HG03039 (cell line): ENCODE measurements around the gene MPZL3.

Experiments used
- ATAC-seq: cut with Tn5 transposase; IDR thresholded peaks from one replicate; pipeline ENCODE4 v1.9.1; 2021; ENCODE audit warnings: mild to moderate bottlenecking, moderate library complexity; ENCODE audit not compliant: unreplicated experiment

Gene MPZL3, protein sequence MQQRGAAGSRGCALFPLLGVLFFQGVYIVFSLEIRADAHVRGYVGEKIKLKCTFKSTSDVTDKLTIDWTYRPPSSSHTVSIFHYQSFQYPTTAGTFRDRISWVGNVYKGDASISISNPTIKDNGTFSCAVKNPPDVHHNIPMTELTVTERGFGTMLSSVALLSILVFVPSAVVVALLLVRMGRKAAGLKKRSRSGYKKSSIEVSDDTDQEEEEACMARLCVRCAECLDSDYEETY

DNA sequence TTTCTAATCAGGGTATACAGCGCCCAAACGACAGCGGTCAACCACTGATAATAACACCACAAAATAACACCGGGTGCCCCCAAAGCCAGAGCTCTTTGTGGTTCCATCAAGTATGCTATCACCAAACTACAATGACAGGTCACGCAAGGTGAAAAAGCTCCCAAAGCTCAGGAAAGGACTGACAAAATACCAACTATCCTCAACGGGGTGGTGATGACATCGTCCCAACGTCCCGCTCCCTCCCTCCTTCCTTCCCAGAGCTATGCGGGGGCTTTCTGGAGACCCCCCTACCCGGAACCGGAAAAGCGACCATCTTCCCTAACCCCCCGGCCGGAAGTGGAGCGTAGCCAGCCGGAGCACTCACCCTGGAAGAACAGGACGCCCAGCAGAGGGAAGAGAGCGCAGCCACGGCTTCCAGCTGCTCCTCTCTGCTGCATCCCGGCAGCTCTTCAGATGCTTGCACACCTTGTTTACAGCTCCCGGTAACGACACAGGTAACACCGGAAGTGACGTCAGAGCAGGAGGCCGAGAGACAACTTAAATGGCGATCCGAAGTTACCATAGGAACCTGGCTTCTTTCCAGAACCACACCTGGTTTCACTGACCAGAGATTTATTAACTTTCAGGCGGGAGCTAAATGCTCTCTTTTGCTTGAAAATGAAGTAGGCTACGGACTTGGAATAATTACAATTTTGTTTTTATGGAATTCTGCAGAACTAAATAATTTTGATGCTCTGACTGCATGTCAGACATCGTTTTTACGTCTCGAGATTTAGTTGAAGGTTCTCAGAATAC, at the start of gene MPZL3:
Gene MPZL3 (minus strand): TSS at position 508 of the 795 bp plus-strand sequence. CDS start 71 bp downstream, at position 437.
- ATAC-seq, result peak; percentile 59

DNA sequence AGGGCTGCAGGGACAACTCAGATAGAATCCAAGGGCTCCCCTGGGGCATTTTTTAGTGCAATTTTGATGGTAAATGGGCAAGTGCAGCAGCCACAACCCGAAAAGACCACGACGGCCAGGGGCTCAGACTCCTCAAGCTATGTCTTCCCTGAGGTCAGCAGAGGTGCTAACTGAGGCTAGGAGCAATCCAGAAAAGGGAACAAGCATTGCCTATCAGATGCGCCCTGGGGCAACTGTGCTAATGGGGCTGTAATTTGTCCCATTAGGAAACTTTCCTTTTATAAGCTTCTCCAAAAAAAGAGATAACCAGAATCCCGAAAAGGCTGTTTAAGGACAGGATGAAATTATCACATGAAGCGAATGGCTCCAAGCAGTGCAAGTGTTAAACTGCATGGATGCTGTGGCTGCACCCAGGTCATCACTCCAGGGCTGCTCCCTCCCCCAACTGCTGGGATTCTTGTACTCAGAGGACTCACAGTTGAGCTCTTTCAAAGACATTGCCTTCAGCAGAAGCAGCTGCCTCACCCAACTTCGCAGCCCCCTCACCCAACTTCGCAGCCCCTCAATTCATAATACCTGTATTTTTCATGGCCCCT, 49.5 kb upstream of the MPZL3 start:
- no peak for ATAC-seq

DNA sequence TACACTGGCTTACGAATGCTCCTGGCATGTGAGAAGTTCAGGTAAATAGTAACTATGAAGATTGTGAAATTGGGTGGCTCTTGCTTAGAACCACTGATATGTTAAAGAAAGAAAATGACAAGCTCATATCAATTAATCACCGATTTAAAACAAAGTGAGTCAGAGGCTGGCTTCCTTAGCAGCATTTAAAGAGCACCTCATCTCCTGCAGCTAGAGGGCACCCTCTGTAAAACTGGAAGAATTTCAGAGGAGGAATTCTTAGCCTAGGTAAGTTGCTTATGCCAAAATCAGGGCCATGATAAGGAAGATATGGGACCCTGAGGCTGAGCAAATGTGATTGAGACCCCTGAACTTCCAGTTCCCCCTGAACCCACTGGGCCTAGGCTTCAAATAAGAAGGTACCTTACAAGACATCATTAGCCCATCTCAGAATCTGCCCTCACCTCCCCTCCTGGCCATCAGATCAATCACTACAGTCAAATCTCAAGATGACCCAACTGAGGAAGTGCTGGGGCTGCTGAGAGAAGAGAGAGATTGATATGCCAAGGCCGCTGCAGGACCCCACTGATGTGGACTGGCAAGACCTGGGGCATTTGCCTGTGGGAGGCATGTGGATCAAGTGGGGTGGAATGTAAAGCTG, 43.8 kb upstream of the MPZL3 start:
- ATAC-seq, result no peak

DNA sequence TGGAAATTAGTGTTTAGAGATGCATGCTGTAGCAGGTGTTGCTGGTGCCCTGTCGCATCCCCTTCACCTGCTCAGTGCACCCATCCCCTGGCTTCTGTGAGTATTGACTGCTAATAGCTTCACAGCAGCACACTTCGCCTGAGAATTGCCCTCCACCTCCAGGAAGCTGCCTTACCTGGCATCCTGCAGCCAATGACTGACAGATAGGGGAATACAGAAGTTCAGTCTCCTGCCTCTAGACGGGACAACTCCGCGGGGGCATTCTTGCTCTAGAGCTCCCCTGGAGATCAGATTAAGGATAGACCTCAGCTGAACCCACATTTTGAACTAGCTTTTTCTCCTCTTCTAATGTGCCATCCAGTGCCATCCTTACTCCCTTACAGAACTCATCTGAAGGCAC, 43.0 kb upstream of the MPZL3 start:
- ATAC-seq, result no peak

DNA sequence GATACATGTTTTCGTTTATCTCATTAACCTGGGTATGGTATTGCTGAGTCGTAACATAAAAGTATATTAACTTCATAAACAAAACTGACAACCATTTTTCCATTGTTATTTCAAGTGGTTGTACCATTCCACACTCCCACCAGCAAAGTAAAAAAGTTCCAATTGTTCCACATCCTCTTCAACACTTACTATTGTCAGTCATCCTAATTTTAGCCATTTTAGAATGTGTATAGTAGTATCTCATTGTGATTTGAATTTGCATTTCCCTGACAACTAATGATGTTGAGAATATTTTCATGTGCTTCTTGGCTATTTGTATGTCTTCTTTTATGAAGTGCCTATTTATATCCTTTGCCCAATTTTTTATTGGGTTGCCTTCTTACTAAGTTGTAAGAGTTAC, 41.9 kb upstream of the MPZL3 start:
- ATAC-seq, result no peak

DNA sequence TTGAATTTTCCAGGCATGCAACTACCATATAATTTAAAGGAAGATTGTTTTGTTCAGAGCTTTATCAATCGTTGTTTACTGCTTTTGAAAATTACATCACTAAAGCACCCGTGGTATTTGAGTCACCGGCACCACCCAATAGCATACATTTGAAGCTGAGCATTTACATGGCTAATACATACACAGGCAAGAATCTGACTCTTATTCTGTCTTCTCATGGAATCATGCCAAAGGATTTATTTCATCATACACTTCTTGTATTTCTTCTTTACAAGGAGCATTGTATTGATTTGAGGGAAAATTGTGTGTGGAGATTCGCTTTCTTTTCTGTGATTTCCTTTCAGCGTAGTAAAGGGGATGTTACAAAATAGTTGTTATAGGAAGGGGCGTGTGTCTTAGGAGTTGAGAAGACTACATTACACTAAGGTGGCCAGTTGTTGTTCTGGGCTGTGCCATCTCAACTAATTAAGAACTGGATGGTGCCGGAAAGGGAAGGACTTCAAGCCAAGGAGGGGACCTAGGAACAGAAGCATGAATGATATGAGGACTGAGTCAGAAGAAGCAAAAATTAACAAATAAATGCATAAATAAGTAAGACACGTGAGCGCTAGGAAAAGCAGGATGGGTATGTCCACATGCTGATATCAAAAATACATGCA, 39.4 kb upstream of the MPZL3 start:
- ATAC-seq, result no peak

DNA sequence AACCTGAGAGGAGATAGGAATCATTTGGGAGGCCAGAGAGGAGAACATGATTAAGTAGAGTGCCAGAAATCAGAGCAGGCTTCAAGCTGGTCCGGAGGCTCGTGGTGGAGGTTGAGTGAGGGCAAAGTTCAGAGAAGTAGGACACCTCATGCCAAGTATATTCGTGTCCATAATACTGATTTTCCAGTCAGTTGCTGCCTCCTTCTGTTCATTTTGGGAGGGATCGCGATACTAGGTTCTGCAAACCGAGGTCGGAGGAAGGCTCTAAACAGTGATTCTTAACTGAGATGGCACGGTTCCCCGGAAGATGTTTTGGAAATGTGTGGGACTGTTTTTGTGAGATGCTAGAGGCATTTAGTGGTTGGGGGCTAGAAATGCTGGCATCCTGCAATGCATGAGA, 38.8 kb upstream of the MPZL3 start:
- no peak for ATAC-seq

DNA sequence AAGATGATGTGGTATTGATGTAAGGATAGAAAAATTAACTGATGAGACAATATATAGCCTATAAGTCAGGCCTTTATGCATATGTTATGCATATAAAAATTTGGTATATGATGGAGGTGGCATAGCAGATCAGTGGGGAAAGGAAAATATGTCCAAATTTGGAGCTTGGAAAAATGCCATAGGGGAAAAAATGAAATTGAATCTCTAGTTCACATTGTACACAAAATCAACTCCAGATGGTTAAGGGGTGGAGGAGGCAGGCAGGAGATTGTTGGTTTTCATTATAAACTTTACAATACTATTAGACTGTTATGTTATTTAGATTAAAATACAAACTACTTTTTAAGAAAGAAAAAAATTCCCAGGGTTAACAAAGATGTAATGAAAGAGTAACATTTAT, 37.2 kb upstream of the MPZL3 start:
- ATAC-seq, result no peak

DNA sequence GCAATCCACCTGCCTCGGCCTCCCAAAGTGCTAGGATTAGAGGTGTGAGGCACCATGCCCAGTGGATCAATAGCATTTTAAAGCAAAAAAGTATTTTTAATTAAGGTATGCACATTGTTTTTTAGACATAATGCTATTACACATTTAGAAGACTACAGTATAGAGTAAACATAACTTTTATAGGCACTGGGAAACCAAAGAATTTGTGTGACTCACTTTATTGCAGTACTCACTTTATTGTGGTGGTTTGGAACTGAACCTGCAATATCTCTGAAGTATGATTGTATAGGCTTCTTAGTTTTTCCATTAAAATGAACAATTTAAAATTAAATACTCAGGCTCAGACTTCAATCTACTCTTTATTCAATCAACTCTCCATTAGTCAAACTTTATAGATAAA, 34.8 kb upstream of the MPZL3 start:
- no peak for ATAC-seq

DNA sequence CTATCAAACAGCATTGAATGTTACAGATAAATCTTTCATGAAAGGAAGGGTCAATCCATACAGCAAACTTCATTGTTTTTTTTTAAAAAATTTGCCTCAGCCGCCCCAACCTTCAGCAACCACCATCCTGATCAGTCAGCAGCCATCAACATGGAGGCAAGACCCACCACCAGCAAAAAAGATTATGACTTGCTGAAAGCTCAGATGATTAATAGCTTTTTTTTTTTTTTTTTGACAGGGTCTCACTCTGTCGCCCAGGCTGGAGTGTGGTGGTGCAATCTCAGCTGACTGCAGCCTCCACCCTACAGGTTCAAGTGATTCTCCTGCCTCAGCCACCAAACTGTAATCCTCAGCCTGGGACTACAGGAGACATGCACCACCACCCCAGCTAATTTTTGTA, 34.4 kb upstream of the MPZL3 start:
- ATAC-seq, result no peak

DNA sequence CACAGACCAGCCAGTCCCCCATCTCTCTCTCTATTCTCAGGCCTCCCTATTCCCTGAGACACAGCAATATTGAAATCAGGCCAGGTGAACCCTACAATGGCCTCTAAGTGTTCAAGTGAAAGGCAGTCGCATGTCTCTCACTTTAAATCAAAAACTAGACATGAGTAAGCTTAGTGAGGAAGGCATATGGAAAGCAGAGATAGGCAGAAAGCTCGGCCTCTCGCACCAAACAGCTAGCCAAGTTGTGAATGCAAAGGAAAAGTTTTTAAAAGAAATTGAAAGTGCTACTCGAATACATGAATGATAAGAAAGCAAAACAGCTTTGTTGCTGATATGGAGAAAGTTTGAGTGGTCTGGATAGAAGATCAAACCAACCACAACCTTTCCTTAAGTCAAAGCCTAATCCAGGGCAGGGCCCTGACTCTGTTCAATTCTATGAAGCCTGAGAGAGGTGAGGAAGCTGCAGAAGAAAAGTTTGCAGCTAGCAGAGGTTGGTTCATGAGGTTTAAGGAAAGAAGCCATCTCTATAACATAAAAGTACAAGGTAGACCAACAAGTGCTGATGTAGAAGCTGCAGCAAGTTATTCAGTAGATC, 31.7 kb upstream of the MPZL3 start:
- ATAC-seq, result no peak

DNA sequence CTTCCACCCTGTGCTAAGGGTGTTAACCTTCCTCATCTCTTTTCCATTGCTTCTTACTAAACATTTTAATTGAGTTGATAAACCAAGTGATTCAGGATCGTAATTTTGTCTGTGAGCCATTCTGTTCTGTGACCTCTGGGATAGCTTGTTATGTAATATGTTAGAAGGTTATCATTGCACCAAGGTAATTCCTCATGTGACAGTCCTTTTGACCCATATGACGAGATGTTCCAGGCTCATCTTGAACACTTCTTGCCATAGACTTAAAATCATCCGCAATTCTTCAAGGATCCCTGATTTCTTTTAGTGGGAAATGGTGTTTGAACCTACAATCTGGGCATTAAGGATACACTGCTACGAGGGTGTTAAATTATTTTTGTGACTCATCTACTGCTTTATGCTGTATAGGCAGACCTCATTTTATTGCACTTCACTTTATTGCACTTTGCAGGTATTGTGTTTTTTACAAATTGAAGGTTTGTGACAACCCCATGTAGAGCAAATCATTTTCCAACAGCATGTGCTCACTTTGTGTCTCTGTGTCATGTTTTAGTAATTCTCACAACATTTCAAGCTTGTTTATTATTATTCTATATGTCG, 31.0 kb upstream of the MPZL3 start:
- no peak for ATAC-seq

DNA sequence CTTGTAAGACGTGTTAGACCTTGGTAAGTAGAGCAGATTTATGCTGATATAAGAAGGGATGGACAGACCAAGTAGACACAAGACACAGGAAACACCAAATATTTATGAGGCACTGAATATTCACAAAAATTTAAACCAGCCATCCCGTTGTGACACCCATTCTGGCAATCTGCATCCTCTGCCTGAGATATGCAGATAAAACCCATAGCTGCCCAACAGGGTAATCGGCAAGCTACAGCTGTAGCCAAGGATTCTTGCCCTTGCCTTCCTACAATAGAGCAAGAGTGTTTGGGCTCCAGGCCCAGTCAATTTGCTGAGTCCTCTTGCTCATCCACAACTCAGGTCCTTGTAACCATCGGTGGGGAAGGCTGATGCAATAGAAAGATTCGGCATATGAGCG, 30.4 kb upstream of the MPZL3 start:
- no peak for ATAC-seq

DNA sequence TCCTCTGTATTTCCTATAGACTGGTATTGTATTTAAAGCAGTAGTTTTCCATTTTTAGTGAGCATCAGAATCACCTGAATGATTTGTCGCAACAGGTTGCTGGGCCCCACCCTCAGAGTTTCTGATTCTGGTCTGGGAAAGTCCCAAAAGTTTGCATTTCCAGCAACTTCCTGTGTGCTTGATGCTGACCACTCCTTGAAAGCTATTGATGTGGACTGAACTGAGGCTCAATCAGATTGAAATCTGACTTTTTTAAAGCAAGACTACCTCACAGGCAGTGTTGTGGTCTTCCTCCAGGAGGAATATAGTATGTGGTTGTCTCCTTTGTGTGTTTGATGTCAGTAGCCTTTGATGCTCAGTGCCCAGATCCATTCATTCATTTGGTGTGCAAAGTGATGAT, 29.1 kb upstream of the MPZL3 start:
- ATAC-seq, result no peak

DNA sequence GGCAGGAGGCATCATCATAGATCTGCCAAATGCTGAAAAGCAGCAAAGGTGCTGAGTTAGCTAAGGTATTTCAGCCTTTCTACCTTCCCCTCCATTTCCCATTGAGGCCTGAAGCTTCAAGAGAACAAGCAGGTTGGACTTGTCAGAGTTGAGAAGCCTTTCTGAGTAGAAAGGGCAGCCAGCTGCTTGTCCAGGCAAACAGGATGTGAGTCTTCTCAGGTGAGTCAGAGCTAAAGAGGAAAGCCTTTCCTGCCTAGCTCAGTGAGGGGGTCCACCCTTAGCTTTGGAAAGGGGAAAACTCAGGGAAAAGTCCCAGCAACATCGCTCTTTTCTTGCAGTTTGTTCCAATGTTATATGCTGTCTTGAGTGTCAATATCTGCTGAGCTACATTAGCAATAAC, 25.1 kb upstream of the MPZL3 start:
- no peak for ATAC-seq

DNA sequence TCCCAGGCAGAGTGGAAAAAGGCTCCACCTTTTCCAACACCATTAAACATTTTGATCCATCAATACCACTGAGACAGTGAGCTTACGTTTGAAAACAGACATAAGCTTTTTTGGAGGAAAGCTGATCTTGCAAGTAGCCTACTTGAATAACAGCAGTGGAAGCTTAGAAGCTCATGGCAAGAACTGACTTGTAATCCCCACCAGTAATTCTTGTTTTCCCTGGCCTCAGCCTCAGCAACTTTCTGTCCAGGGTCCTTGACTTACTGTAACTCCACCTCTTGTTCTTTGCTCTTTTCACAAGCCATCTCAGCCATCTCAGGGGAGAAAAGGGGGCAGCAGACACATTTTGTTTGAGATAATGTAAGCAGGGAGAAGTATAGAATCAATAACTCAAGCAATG, 24.3 kb upstream of the MPZL3 start:
- ATAC-seq, result no peak

DNA sequence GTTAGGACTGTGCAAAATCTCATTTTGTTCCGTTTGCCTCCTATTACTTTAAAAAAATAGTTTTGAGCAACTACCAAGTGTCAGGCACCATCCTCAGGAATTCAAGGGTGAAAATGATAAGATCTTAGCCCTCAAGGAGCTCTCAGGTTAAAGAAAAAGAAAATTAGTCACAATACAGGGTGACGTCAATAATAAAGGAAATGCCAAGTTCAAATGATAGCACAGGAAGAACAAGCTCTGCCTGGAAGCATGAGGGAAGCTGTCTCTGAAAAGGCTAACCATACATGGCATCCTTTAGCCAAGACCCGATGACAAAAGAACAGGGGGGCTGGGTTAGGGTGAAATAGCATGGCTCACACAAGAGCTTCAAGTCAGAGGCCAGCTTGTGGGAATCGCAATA, 23.0 kb upstream of the MPZL3 start:
- ATAC-seq, result no peak

DNA sequence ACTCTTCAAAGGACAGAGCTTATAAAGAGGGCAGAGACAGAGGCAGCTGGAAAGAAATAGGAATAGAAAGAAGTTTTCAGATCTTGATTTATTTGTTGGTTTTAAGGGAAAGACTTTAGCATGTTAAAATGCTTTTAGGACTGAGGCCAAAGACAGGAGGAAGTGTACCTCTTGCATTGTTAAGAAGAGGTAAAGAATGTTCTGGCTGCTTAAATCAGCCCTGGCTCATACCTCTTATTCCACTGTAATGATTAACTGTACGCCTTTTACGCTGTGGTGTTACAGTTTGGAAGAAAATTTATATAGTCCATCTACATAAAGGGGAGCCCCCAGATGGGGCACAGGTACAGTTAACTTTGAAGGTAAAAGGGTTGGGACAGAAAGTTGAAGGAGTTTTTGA, 22.0 kb upstream of the MPZL3 start:
- ATAC-seq, result no peak

DNA sequence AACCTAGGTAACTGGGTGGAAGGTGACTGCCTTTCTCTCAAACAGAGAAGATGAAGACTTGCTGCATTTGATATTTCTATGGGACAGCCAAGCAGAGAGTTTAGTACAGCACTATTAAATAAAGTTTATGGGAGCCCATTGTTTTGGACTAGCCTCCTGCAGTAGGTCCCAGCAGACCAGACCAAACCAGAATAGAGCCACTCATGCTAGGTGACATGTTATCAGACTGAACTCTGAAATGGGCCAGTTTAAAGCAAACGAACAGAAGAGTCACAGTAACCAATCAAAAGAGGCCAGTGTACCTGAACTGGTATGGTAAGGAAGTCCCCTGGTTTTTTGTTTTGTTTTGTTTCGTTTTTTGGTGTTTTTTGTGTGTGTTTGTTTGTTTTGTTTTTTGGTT, 19.8 kb upstream of the MPZL3 start:
- no peak for ATAC-seq

DNA sequence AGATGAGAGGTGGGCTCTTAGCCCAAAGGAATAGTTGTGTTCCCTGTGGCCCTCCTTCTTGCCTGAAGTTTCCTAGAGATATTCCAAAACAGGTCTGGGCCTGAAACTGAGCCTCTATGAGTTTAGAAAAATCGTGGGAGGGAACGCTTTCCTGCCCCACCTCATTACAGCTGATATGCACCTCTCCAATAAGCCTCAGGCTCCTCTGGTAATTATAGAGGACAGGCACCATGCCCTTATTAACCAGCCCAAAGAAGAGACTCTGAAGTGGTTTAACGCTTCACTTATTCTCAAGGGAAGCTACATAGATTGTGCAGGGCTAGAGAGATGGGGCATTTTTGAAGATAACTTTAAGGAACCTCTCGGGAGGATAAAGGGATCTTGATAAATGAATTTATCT, 15.3 kb upstream of the MPZL3 start:
- ATAC-seq, result no peak

DNA sequence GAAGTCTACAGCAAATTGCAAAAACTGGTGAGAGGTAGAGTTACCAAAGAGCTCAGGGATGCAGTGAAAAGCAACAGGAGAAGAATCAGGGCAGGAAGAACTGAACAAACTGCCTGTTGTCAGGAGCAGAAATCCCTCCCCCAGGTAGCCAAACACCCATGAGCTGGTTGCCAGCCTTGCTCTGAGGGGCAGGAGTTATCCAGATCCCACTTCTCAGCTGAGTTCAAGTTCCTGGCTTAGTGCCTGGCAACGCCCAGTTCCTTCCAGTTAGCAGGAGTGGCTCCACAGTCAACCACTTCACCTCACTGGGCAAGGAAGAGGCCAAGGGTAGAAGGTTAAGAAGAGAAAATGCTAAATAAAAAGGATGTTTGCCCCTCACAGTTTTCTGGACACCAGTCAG, 13.8 kb upstream of the MPZL3 start:
- ATAC-seq, result no peak
